IPS-11a (cell line): ENCODE data around the gene CORT.
"Not testable (repeated sequence)": the region's sequence is repeated elsewhere in the genome, so short reads cannot be mapped to it uniquely, and the experiment has no call there.

Source experiments
- H3K4me3 ChIP-seq: one replicate; pipeline ENCODE4 v1.5.1; 2013; ENCODE audit warnings: low read depth, low read length, control low read depth

CORT gene

DNA sequence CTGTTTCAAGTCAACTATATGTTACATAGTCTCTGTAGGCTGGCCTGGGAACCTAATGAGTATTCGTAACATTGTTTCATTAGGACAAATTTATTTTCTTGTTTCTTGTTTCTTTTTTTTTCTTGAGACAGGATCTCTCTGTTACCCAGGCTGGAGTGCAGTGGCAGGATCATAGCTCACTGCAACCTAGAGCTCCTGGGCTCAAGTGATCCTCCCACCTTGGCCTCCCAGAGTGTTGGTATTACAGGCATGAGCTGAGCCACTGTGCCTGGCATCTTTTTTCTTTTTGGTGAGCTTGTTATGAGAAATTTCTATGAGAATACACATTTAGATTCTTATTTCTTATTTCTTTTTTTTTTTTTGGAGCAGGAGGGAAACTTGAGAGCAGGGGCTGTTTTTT lies 12.8 kb upstream of the CORT start:
- no peak overlapping the region for H3K4me3 ChIP-seq

DNA sequence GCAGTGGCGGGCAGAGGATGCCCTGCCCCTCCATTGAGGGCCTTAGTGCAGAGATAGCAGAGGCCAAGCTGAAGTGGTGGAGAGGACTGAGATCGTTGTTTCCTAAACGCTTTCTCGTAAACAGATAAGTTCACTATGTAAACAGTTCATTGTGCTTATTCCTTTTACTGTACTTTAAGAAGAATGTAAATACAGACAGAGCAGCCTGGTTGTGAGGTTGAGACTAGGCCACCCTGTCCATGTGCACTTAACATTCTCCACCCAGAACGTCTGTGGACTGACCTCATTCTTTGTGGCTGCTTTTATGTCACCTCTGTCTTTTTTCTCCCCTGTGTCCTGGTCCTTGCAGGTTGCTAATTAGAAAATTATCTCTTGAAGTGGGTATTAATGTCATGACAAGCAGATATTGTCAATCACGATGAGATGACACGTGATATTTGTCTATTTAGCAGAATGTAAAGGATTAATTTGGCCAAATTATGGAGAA lies 11.1 kb upstream of the CORT start:
- no peak overlapping the region for H3K4me3 ChIP-seq

DNA sequence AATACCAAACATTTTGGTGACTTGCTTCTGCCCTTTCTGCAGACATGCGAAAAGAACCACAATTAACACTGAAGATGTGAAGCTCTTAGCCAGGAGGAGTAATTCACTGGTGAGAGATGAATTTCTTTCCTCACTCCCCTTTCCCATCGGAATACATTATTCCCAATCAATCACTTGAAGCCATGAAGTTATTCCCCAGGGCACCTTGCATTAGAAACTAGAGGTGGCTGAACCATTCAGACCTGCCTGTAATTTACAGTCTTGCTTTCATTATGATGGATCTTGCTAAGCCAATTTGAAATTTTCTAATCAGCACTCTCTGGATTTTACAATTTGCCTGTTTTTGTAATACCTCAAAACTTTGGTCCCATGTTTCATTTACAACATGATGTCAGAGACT lies 9.5 kb upstream of the CORT start:
- no peak overlapping the region for H3K4me3 ChIP-seq

DNA sequence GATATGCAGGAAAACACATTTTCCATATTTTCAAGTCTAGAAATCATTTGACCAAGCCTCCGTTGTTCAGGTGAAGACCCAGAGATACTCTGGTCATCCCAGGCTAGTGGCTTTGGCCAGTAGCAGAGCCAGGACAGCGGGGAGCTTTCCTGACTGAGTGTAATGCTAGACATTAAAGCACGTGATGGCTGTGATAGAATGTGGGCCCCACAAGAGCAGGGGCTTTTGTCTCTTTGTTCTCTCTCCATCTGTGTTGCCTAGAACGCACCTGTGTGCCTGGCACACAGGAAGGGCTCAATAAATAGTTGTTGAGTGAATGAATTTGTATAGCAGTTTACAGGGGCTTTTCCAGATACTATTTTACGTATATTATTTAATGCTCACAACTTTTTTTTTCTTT lies 9.0 kb upstream of the CORT start:
- H3K4me3 ChIP-seq: no peak overlapping the region

DNA sequence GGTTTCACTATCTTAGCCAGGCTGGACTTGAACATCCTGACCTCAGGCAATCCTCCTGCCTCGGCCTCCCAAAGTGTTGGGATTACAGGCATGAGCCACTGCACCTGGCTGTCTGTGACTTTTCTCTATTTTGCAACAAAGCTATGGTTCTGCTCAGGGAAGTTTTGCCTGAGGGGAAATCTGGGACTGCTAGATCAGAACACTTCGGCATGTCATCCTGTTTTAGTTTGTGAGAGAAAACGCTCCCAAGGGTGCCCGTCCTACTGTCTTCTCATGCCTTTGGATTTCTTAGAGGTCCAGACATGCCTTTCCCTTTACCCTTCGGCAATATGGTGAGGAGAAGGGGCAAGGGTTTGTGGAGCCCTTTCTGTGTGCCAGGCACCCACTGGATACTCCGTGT lies 5.6 kb upstream of the CORT start:
- no peak overlapping the region for H3K4me3 ChIP-seq

DNA sequence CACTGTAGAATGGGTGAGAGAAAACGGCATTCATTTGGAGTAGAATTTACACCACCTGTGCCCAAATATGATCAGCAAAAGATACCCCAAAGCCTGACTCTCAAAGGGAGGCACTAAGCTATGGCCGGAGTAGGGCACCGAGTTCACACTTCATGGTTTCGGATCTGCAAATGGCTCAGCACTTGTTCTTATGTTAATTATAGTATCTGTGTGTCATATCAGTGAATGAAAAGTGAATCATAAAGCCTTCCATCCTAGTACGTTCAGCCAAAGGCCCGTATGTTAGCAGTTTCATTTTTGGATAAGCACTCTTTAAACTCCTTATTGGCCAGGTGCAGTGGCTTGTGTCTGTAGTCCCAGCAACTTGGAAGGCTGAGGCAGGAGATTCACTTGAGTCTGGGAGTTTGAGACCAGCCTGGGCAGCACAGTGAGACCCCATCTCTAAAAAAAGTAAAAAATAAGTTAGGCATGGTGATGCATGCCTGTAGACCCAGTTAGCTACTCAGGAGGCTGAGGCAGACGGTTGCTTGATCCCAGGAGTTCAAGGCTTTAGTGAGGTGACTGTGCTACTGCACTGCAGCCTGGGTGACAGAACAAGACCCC lies 4.9 kb upstream of the CORT start:
- no peak overlapping the region for H3K4me3 ChIP-seq

DNA sequence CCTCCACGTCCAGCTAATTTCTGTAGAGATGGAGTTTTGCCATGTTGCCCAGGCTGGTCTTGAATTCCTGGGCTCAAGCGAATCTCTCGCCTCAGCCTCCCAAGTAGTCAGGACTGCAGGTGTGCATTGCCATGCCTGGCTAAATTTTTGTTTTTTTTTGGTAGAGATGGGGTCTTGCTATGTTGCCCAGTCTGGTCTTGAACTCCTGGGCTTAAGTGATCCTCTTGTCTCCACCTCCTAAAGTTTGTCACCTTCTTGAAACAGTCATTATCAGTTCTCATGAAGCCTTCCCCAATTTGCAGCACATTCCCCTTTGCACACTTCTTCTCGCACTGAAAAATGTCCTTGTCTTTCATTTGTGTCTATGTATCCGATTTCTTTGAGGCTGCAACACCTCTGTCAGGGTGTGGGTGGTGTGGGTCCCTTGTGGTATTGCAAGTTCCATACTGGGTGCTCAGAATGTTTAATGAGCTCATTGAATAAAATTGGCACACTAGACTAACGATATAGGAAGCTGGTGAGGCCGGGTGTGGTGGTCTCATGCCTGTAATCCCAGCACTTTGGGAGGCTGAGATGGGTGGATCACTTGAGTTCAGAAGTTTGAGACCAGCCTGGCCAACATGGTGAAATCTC lies 2.9 kb upstream of the CORT start:
- H3K4me3 ChIP-seq: no peak overlapping the region

DNA sequence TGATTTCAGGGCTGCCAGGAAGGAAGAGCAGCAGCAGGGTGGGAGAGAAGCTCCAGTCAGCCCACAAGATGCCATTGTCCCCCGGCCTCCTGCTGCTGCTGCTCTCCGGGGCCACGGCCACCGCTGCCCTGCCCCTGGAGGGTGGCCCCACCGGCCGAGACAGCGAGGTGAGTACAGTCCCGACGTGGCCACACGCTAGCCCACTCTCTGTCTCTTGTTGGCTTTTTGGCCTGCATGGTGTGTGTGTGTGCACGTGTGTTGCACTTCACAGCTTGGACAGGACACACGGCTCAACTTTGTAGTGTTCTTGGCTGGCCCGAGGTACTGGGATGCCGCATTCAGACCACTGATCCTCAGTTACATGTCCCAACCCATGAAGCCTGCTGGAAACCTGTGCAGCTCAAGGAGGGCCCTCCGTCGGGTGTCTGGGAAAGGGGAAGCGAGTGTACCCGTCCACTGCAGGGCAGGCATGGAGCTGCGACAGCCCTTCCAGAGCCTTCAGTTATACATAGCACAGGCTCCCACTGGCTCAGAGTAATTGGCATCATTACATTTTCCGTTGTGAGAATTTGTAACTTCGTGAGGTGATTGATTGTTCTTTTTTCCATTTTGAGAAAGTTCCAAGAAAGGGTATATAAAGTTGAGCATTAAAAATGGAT lies 454 bp downstream of the CORT start:
- H3K4me3 ChIP-seq: no peak overlapping the region

DNA sequence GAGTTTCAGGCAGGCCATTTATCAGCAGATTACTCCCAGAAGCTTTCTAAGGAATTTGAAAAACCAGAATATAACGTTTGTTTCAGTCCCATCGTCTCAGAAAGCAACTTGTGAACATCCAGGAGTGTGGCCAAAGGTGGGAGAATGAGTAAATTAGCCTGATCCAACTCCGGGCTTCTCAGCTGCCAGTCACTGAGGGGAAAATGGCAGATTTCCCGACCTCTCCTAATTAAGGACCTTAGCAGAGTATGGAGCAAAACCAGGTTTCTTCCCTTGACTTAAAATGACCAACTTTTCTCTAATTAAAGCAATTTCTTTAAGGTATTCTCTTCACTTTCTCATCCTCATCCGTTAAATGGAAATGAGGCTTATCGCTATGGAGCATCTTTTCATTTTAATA lies 1.0 kb downstream of the CORT start:
- no peak overlapping the region for H3K4me3 ChIP-seq

DNA sequence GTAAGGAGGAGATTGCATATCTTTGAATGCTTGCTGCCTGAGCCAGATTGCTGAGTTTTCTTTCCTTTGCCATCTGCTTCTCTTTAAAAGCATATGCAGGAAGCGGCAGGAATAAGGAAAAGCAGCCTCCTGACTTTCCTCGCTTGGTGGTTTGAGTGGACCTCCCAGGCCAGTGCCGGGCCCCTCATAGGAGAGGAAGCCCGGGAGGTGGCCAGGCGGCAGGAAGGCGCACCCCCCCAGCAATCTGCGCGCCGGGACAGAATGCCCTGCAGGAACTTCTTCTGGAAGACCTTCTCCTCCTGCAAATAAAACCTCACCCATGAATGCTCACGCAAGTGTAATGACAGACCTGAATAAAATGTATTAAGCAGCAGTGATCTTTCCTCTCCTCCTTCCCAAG lies 1.5 kb downstream of the CORT start:
- H3K4me3 ChIP-seq: no peak overlapping the region

DNA sequence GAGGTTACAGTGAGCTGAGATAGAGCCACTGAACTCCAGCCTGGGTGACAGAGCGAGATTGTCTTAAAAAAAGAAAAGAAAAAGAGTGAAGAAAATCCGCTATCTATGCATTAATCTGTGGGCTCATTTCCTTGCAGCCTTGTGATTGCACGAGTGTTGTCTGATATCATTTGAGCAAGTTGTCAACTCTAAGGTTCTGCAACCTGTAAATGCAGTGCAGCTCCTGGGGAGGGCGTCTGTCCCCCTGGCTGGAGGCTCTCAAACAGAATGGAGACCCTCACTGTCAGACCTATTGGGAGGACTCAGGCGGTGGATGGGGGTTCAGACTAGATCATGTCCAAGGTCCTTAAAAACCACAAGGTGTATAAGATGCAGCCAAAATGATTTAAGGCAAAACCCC lies 6.2 kb downstream of the CORT start:
- H3K4me3 ChIP-seq: no peak overlapping the region

DNA sequence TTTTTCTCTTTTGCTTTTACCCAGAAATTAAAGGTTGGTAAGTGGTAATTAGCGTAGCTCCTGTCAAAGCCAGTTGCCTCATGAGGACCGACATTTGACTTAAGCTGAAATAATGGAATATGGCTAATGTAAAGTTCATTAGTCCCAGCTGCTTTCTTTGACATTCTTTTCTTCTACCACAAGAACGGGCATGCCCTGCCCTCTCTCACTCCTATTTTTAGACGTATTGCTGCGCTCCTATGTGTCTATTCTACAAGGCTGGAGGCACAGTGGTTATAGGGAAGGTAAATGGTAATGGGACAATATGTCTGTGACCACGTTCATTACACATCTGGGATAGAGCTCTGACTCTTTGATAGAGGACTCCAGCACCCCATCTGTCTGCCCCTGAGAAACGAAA lies 6.8 kb downstream of the CORT start:
- no peak overlapping the region for H3K4me3 ChIP-seq

DNA sequence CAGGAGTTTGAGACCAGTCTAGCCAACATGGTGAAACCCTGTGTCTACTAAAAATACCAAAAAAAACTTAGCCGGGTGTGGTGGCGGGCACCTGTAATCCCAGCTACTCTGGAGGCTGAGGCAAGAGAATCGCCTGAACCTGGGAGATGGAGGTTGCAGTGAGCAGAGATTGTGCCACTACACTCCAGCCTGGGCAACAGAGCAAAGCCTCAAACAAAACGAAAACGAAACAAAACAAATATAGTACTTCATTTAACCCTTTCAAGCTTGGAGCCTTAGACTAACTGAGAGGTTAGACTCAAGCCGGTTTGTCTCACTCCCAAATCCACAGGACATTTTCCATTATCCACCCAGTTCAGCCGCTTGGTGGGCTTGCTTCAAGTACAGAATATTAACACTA lies 7.6 kb downstream of the CORT start:
- H3K4me3 ChIP-seq: not testable (repeated sequence)

DNA sequence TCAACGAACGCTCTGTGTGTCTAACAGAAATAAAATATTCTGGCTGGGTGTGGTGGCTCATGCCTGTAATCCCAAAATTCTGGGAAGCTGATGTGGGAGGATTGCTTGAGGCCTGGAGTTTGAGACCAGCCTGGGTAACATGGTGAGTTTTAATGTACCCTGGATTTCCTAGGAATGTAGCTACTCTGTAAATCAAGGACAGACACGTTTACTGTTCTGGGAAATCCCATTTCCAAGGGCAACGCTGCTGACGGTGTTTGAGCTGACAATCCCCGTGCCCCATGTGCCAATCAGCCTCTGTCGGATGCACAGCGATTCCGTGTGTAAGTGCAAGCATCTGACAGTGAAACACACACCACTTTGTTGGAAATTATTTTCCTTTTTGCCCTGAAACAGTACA lies 8.0 kb downstream of the CORT start:
- H3K4me3 ChIP-seq: no peak overlapping the region

DNA sequence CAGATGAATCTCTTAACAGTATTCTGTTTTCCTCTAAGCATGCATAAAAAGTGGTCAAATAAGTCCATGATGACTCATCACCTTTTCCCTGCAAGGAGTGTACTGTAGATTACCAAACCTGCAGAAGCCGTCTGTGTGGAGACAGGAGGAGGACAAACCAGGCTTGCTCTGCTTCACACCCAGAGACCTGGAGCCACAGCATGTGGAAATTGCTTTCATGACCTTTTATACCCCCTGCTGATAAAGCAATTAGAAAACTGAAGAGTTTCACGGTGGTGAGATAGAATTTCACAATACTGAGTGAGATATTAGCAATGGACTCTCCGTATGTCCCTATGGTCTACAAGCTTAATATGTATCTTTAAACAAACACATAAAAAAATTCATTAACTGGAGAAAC lies 9.4 kb downstream of the CORT start:
- H3K4me3 ChIP-seq: no peak overlapping the region

DNA sequence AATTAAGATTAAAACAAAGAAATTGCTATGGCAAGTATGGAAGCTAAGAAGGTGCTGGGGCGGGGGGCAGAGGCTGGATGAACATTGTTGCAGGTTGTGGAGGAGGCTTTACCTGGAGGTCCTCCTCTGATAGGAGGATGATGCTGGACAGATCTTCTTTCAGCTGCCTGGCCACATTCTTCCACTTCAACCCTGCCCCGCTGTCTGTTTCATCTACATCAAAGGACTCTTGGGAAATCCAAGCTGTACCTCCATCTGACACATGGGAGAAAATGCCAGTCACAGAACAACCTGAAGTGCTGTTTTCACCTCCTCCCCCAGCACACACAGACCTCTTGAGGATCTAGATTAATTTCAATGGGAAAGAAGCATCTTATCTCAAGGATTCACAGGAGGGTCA lies 17.2 kb downstream of the CORT start:
- H3K4me3 ChIP-seq: no peak overlapping the region

DNA sequence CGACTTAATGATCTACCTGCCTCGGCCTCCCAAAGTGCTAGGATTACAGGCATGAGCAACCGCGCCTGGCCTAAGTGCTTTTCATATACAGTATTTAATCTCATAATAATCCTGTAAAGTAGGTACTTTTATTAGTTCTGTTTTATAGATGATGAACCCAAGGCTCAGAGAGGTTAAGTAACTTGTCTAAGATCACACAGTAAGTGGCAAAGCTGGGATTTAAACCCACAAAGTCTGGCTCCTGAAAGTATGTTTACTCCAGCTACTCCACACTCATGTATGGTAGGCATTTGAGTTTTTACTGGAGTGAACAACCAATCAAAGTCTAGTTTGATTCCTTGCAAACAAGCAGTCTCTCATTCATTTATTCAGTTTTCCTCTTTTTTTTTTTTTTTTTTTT lies 20.2 kb downstream of the CORT start:
- H3K4me3 ChIP-seq: no peak overlapping the region

DNA sequence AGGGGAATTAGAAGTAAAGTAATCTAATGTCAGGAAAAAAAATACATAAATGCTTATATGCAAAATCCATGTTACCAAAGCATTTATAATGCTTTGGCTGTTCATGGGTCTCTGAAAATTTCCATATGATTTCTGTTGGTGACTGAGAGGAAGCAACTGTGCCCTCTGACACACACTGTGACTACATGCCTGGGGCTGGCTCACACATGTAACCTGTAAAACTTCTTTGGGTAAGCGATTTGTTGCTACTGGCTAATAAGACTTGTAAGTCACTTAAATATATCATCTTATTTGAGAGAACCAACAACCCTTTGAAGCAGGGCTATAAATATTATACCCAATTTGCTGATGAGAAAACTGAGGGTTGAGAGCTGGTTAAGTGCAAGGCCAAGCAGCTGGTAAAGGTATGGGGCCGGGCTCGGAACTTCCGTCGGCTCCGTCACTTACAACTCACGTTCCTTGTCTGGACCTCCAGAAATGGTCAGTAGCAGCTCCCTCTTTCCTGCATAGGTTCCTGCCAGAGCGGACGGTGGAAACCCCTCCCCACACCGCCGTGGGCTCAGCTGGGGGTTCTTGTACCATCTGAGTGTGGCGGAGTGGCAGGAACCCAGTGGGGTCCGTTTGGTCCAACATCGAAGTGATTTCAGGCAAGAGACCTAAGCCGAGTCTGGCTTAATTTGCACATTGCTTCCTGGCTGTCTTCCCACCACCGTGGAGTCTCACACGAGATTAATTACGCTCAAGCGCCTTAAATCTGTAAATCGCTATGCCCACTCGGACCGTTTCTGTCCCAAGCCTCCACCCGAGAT lies 21.8 kb downstream of the CORT start:
- peak overlapping the region; percentile 51 for H3K4me3 ChIP-seq

DNA sequence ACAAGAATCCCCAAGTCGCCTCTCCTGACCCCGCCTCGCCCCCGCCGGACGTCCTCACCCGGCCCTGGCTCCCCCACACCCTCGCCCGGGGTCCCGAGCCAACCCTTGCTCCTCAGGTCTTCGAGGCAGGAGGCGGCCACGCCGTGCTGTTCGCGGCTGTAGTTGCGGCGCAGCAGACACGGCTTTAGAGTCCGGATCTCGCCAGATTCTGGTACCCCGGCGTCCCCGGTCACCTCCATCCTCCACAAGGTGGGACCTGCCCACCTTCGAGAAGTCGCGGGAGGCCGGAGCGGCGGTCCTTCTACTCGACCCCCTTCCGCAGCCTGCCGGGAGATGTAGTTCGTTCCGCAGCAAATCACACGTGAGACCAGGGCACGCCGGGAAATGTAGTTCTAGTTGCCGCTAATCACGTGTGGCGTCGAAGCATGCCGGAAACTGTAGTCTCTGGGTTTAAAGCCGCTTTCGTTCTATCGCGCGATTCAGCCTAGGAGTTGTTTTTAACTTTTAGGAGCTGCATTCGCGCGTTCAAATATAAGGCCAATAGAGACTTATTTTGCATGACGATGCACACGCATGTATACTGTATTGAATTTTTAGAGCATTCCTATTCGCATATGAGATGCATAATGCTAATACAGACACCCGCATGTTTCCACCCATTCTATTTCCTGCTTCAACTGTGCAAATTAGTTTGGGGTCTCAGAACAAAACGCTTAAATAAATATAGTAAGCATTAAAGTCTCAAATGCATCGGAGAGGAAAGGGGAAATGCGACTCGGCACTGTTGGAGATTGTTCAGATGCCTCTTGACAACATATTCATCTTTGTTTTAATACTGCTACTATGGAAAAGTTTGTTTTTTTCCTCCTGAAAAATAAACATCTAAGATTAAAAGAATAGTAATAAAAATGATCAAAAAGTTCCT lies 22.7 kb downstream of the CORT start, which contains the start of gene DFFA:
Gene DFFA (minus strand): TSS at position 310 of the 925 bp plus-strand sequence. CDS start 71 bp downstream, at position 239.
- H3K4me3 ChIP-seq: peak within 1 kb of the TSS; percentile 51

DNA sequence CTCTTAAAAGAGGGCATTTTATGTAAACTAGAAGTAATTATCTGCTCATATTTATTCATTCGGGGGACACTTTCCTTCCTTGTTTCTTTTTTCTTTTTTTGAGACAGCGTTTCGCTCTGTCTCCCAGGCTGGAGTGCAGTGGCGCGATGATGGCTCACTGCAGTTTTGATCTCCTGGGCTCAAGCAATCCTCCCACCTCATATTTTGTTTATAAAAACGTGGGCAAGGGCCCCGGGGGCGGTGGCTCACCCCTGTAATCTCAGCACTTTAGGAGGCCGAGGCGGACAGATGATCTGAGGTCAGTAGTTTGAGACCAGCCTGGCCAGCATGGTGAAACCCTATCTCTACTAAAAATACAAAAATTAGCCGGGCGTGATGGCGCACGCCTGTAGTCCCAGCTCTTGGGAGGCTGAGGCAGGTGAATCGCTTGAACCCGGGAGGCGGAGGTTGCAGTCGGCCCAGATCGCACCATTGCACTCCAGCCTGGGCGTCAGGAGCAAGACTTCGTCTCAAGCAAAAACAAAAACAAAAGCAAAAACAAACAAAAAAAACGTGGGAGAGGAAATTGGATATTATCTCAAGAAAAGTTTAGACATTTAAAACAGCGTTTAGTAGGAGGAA lies 23.4 kb downstream of the CORT start:
- no peak overlapping the region for H3K4me3 ChIP-seq
